Kidney tubule cell (primary cell): ENCODE measurements around the gene INF2.

Experiments used
- DNase-seq: peaks from one replicate; pipeline ENCODE4 v3.0.0-alpha.2; 2018; ENCODE audit warnings: low spot score

INF2 gene

DNA sequence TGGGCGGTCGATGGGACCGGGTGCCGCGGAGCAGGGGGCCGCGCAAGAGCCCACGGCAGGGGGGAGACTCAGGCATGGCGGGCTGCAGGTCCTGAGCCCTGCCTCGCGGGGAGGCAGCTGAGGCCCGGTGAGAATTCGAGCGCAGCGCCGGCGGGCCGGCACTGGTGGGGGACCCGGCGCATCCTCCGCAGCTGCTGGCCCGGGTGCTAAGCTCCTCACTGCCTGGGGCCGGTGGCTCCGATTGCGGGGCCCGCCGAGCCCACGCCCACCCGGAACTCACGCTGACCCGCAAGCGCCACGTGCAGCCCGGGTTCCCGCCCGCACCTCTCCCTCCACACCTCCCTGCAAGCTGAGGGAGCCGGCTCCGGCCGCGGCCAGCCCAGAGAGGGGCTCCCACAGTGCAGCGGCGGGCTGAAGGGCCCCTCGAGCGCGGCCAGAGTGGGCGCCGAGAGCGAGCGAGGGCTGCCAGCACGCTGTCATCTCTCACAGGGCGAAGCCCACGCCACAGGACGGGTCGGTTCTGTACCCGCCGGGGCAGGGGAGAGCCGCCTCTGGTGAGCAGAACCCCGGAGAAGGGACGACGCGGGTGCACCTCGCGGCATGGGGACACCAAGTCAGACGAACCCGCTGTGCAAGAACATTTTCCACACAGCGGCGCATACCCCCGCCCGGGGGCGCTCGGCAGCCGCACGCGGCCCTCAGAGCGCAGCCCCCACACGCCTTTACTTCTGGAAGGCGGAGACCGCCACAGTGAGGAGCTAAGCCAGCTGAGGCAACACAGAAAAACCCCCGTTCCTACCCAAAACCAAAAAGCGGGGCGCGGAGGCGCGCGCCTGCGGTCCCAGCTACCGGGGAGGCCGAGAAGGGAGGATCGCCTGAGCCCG is 62.4 kb downstream of the INF2 start:
- DNase-seq = no peak

DNA sequence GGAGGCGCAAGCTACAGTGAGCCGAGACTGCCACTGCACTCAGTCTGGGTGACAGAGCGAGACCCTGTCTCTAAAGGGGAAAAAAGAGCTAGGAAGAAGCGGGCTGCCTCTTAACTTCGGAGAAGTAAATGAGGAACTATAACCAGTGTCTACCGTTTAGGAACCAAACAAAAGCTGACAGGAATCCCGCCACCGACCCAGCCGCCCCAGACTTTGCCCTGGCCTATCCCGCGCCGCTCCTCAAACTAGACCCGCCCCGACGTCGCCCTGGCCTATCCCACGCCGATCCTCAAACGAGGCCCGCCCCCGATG is 63.0 kb downstream of the INF2 start:
- no peak for DNase-seq

- peak; percentile 99 for DNase-seq
Measured at GRCh38 chr14:104752735-104753527, 63.5 kb downstream of the INF2 start, which contains the start of gene SIVA1. SIVA1 (plus strand) TSS chr14:104753147; CDS start chr14:104753202, 55 bp downstream.

- peak; percentile 28 for DNase-seq
Measured at GRCh38 chr14:104753528-104754212, 64.3 kb downstream of the INF2 start.

- no peak for DNase-seq
Measured at GRCh38 chr14:104754213-104754851, 64.9 kb downstream of the INF2 start.

DNA sequence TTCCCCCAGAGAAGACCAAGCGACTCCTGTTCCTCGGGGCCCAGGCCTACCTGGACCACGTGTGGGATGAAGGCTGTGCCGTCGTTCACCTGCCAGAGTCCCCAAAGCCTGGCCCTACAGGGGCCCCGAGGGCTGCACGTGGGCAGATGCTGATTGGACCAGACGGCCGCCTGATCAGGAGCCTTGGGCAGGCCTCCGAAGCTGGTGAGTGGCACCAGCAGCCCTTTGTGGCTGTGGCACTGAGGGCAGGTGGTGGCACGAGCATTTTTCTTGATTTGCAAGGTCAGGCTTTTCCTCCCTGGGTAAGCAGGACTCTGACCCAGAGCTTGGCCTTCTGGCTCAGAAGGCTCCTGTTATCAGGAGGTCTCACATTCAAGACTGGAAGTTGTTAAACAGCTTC is 66.2 kb downstream of the INF2 start:
- DNase-seq = no peak

DNA sequence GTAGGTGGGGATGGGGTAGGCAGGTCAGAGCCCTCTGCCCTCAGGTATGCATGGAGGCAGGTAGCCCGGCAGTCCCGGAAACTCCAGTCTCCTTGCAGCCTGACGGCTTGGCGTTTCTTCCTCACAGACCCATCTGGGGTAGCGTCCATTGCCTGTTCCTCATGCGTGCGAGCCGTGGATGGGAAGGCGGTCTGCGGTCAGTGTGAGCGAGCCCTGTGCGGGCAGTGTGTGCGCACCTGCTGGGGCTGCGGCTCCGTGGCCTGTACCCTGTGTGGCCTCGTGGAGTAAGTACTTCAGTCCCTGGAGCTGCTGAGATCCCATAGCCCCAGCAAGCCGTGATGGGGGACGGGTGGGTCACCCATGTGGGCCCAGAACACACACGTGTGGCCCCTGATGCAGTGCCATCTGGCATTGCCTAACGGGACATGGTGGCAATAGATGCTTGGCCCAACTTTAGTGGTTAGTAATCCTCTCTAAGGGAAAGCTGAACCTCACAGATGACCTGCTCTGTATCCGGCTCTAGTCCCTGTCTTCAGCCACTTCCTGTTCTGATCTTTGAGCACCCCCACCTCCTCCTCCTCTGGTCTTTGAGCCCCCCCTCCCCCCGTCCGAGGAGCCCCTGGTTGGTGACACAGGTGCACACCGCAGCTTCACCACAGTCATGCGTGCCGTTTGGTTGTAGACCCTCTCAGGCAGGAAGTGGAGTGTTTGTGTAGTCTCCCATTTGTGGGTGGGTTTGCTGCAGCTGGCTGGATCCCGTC is 67.2 kb downstream of the INF2 start:
- no peak for DNase-seq

DNA sequence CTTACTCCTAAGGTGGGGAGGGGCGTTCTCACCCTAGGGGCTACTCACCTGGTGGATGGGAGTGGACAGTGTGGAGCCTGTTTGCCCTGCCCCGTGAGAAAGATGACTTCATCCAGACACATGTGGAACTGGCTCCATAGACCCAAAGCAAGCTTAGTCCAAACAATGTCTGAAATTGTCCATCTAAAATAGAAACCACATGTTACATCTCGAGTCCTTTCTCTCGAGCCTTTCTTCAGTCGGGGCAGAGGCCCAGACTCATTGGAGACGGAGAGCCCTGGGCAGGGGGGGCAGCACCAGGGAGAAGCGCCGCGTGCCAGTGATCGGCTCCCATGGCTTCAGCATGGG is 67.8 kb downstream of the INF2 start:
- no peak for DNase-seq

DNA sequence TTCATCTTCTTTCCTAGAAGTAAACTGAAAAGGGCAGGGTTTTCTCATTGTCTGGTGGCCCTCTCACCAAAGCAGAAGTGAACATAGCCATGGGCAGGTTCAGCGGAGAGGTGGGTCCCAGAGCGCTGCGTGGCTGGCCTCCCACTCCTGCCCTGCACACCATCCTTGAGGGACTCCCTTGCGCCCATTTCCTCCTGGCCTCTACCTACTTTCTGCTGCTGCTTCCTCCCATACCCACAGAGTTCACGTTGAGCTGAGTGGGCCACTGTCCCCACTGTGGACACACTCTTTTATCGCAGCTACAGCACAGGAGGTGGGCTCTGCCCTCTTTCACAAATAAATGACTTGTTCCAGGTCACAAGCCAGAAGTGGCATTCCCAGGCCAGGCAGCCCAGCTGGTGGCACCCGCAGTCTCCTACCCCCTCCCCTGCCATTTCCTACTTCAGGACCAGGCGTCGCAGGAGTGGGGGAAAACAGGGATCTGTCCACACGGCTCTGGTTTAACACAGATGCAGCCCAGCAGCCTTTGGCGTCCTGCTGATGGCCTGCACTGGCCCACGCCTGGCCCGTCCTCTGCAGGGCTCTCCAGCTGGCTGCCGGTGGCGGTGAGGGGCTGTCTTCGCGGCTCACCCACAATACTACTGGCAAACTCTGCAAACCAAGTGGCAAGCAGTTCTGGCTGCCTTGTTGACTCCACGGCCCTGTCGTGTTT is 68.4 kb downstream of the INF2 start:
- no peak for DNase-seq

DNA sequence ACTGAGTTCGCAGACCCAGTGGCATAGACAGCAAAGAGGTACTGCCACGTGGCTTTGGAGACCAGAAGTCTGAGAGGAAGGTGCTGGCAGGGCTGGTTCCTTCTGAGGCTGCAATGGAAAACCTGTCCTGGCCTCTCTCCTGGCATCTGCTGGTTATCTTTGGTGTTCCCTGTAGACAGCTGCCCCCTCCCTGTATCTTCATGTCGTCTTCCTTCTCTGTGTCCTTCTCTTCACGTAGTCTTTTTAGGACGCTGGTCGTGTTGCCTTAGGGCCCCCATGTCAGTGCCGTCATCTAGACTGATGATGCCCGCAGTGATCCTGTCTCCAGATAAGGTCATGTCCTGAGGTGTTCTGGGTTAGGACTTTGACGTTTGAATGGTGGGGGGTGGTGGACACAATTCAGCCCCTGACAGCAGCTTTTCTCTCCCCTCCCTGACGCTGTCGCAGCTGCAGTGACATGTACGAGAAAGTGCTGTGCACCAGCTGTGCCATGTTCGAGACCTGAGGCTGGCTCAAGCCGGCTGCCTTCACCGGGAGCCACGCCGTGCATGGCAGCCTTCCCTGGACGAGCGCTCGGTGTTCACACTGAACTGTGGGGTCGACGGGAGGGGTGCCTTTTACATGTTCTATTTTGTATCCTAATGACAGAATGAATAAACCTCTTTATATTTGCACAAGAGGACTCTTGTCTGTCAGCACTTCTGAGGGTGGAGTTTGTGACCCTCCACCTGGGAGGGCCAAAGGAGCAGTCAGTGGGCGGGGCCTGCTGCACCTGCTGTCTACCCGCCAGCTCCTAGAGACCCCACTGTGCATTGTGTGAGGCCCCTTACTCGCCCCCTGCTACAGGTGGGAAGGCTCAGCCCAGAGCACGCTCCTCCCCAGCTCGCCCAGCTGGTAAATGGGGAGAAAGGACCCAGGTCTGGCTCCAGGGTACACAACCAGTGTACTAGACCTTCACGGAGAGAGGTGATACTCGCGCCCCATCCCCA is 69.9 kb downstream of the INF2 start:
- no peak for DNase-seq

GRCh38 chr14:104765517-104765916 is 76.1 kb downstream of the INF2 start:
- no peak for DNase-seq

DNA sequence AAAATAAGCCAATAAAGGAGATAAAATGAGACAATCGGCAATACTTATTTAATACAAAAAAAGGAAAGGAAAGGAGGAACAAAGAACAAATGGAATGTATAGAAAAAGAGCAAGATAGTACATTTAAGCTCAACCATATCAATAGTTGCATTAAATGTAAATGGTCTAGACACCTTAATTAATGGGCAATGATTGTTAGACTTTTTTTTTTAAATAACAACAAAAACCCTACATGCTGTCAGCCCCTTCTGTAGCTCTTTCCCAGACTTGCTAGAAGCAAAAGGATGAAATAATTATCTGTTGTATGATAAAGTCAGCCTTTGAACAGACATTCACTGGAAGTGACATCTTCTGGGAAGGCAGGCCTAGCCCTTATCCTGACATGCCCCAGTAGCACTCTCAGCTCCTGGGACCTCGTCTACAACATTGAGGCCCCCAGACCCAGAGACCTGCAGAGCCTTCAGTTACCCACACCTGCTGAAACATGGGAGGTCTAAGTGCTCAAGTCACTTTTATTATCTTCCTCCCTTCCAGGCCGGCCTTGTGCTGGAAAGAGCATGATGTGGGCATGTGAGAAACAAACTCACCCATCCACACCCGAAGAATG is 76.9 kb downstream of the INF2 start:
- DNase-seq = no peak

DNA sequence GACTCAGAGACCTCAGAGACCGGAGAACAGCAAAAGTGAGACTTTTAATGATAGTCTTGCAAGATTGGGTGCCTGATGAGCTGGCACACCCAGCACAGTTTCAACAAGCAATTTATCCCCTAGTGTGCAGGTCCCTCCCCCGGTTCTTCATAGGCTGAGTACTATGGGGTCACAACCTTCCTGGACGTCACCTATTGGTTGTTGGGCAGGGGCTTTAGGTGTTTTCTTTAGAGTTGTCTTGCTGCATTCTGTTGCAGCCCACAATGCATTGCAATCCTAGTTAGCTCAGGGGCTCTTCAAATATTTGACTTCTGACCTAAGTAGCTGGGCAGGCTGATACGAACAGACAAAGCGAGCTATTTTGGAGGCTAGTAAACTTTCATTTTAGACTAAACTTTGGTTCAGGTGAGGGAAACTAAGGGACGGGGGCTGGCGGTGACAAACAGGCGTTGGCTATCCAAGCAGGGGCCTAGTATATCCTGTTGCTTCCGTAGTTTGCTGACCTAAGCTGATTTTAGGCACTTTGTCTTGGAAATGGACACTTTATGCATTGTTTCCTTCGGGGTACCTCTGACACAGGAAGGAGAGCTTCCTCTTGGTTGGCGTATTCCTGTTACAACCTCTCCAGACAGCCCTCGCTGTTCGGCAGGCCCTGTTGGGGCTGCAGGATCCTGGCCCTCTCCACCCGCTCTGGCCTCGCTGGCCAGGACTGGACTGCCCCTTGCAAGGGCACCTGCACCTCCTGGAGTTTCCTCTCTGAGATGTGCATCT is 77.6 kb downstream of the INF2 start:
- DNase-seq = no peak

GRCh38 chr14:104767634-104767918 is 78.2 kb downstream of the INF2 start:
- DNase-seq = no peak

DNA sequence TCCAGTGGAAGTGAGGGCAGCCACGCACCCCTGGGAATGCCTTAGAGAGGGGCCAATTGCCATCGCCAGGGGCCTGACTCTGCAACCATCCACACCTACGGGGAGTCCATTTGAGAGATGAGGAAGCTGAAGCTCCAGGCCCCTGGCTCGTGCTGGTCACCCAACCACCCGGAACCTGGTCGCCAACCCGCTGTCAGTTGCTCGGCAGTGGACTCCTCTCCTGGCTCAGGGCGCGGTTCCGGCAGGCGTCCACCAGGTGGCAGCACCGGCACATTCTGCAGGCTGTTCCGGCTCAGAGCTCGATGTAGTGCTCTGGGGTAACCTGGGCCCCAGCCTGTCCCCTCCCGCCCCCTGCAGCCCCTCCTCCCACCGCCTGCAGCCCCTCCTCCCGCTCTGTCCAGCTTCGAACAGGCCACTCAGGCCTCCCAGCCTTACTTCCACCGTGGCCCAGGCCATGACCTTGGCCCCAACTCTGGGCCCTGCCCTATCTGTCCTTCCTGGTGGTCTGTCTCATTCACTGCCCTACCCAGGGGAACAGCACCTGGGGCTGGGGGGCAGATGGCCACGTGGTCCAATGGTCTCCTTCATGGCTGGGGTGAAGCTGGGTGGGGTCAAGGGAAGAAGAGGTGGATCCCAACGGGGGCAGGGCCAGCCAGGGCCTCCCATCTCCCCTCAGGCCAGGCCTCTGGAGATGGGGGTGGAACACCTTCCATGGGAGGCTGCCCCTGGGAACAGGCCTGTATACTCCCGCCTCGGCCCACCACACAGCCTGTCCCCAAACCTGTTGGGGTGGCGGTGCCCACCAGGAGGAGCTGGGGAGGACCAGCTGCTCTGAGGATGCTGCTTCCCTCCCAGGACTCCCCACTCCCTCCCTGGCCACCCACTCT is 79.3 kb downstream of the INF2 start:
- DNase-seq = peak; percentile 82

- DNase-seq = no peak
Measured at GRCh38 chr14:104769324-104770071, 80.1 kb downstream of the INF2 start.

- no peak for DNase-seq
Measured at GRCh38 chr14:104770072-104770579, 80.7 kb downstream of the INF2 start.
